ENCODE measurements around the gene ISG20.

DNA sequence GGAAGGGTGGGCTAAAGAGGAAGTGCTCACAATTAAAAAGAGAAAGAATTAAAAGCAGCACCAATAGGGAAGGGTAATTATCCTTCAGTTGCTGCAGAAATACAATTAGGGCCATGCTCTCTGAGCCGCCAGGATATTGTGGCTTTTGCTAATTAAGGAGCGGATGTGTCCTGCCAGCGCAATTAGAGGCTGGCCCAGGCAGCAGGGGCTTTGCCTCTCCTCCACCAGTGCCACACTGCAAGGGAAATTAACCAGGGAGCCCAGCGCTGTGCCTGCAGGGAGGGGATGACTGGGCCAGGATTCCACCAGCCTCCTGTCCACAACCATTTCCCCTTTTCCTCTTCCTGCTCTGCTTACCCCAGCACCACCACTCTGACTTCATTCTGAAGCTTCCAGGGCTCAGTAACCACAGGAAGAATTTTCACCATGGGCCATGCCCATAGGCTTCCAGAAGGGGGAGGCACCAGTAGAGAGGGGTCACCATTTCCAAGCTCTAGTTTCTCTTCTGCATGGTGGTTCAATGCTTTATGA, 28.1 kb upstream of the ISG20 start:
- TF ChIP-seq TAF1 (IDR thresholded peaks at IDR 0.05; ENCODE audit: borderline replicate concordance, low read depth, low read length): no peak
- no peak for TF ChIP-seq POLR2AphosphoS5 (IDR thresholded peaks at IDR 0.05; ENCODE audit: low read depth, low read length)
- TF ChIP-seq POLR2A (IDR thresholded peaks at IDR 0.05; ENCODE audit: low read depth, low read length): no peak

All from GM12892 (cell line).